Middle frontal gyrus (tissue), 1 donor: ENCODE results near the gene RGS3.

ENCODE experiments used
- DNase-seq: peaks from one replicate; pipeline ENCODE4 v3.0.0-alpha.2; 2015; ENCODE audit warnings: low spot score; ENCODE audit errors: extremely low spot score

RGS3 gene

GRCh38 chr9:113529336-113530009, 65.9 kb downstream of the RGS3 start:
- DNase-seq, result no peak

DNA sequence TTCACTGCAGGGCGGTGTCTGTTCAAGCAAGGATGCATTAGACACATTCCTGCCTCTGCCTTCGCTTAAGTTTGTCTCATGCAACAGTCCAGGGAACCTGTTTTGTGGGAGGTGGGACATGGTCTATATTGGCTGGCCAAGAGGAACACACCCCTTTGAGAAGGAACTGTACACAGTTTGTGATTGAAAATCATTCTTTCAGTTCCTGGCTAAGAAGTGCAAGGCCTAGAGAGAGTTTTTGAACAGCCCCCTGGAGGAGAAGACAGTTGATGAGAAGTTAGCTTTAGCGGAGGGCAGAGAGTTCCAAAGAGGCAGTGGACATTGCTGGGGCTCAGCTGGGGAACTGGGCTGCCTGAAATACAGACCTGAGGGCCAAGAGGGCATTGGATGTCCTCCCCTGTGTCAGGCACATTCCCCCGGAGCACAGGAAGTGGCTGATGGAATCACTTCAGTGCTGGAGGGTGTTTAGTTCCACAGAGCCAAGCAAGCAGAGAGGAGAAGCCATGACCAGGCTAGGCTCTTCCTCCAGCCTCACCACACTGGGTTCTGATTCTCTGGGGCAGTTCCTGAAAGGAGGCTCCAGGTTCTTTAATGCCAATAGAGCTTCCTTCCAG, 66.6 kb downstream of the RGS3 start:
- no peak for DNase-seq

GRCh38 chr9:113530942-113531341, 67.4 kb downstream of the RGS3 start:
- DNase-seq, result no peak

DNA sequence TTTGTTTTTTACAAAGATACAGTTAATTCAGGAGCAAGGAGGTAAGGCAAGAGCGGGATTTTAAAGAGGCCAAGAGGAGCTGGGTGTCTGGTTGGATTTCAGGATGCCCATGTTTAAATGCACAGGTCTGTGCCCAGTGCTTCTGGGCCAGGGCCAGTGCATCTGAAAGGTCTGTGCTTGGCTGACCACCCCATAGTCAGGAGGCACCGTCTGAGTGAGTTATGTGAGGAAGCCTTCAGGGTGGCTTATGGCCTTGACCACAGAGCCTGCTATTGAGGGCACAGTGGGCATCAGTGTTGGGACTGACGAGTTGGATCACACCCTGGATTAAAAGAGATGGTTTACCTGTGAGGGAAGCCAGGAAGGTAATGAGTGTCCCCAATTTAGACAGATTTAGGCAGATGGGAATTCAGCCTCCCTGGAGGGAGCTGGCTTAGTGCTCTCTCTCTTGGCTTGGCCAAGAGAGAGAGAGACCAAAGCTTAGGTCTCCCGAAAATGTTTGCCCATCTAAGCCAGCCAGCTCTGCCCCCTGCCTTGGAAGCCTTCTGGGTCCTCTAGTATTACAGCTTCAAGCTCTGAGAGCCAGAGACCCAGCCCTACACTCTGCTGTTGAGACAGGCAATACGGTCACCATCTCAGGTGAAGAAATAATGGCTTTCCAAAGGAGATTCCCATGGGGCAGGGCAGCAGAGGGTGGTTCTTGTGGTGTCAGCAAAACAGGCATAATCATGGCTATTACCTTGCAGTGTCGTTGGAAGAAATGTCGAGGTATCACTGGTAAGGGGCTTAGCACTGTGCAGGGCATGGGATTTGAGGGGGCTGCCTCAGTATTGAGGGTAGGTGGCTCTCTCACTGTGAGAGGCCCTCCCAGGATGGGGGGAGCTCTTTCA, 68.6 kb downstream of the RGS3 start:
- no peak for DNase-seq

DNA sequence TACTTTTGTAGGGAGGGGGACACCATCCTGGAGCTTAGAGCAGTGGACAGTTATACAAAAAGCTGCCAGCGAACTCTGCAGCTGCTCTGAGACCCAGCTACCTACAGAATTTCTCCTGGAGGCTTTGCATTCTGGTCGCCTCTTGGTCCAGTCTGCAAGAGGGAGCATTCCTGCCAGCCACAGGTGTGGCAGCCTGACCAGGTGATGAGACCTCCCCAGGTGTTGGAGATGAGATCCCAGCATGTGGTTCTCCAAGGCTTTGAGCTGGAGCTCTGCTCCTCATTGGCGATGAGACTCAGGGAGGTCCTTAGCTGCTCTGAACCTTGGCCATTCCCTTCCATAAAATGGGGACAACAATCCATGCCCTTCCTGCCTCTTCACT, 69.3 kb downstream of the RGS3 start:
- DNase-seq, result no peak

DNA sequence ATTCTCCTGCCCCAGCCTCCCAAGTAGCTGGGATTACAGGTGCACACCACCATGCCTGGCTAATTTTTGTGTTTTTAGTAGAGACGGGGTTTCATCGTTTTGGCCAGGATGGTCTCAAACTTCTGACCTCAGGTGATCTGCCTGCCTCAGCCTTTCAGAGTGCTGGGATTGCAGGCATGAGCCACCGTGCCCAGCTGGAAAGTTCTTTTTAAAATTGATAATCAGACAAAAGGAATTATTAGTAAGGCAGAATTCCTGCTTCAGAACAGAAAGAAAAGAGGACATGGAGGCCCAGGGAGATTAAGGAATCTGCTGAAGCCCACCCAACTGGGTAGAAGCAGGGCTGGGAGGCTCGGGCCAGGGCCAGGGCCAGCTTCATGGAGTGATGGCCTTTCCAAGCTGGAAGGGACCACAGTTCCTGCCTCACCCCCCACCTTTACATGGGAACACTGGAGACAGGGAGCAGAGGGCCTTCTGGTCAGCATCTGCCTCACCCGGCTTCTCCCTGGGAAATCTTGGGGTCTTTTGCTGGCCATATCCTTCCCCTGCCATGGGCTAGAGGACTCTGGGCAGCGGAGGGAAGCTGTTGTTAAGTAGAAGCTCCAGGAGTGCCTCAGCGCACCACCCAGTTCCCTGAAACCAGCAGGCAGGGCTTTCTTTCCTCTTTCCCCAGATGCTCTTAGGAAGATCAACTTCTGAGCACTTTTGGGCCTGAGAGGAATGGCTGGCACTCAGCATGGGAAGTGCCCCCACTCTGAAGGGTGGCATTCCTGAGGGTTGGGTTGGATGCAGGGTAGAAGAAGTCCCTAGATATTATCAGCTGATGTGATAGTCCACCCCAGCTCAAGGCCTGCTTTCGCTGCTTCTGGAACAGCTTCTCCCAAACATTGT, 70.1 kb downstream of the RGS3 start:
- DNase-seq, result no peak

GRCh38 chr9:113535756-113536155, 72.2 kb downstream of the RGS3 start:
- no peak for DNase-seq

DNA sequence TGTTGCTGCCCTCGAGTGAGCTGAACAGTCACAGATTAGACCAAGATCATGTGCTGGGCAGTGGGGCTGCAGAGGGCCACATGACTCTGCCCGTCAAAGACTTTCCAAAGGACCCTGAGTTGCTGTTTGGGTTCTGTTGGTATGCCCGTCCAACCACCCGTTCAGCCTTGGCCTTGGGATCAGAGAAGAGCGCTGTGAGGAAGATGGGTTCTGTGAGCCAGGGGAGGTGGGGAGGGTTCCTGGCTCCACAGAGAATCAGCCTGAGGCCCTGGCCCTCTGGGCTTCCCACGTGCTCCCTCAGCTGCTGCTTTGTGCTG, 72.6 kb downstream of the RGS3 start:
- peak; percentile 75 for DNase-seq

DNA sequence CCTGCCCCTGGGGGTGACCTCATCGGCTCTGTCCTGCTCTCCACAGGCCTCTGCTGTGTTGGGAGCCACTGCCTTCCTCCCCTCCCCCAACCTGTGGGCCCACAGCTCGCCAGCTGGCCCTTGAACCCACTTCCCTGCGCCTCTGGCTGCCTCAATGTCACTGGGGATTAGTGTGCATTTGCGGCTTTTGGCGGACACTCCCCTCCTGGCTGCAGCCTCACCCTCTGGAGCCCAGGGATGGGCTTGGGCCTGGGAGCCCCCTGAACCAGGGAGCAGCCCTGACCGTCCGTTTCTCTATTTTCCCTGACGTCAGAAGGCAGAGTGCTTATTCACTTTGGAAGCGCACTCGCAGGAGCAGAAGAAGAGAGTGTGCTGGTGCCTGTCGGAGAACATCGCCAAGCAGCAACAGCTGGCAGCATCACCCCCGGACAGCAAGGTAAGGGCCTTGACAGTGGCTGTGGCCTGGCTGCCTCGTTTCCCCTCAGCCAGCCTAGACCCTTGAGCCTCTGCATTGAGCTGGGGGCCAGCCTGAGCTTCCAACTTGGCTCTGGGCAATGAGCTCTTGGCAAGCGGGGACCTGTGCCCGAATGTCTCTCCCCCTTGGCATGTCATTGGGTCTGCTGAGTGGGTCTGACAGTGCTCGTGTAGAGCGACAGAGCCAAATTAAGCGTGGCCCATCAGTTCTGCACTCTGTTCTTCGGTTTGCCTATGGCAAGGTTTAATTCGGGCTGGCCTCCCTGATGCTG, 73.1 kb downstream of the RGS3 start:
- DNase-seq, result no peak

DNA sequence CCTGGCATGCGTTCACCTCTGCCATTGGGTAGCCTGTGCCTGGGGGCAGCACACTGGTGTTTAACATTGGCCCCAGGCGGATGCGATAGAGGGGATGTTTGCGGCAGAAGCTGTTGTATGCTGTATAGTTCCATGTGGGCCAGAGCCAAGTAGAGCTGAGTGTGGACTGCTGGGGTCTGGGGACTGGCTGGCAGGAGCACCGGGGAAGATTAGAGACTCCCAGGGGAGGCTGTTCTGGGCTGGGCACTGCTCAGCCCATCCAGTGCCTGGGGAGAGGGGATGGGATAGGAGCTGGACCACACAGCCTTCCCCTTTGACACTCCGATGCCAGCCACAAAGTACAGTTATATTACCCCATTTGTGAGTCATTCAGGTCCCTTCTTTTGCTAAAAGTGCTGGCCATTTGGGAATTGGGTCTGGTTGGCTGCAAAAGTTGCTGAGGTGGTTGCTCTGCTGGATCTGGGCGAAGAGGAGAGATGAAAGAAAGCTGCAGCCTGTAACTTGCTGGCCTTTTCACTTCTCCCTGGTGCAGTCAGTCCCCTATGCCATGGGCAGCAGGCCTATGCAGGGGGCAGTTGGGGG, 73.8 kb downstream of the RGS3 start:
- DNase-seq, result no peak

DNA sequence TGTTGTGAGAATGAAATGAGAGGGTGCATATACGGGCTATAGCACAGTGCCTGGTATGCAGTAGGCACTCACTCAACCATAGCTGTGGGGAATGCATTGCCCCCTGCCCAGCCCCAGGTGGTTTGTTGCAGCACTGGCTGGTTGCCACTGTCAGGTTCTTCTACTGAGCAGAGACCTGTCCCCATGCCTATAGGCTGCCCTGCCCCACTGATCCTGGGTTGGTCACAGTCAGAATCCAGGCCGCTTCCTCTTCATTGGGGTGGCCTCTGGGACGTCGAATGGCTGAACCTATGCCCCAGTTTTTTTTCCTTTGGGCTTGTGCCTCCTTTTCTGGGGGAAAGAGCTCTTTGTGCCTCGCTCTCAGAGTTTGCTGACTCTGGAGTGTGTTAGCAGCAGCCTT, 74.6 kb downstream of the RGS3 start:
- DNase-seq, result no peak

GRCh38 chr9:113538701-113539430, 75.3 kb downstream of the RGS3 start:
- DNase-seq, result no peak

GRCh38 chr9:113540466-113540865, 76.9 kb downstream of the RGS3 start:
- DNase-seq, result no peak

DNA sequence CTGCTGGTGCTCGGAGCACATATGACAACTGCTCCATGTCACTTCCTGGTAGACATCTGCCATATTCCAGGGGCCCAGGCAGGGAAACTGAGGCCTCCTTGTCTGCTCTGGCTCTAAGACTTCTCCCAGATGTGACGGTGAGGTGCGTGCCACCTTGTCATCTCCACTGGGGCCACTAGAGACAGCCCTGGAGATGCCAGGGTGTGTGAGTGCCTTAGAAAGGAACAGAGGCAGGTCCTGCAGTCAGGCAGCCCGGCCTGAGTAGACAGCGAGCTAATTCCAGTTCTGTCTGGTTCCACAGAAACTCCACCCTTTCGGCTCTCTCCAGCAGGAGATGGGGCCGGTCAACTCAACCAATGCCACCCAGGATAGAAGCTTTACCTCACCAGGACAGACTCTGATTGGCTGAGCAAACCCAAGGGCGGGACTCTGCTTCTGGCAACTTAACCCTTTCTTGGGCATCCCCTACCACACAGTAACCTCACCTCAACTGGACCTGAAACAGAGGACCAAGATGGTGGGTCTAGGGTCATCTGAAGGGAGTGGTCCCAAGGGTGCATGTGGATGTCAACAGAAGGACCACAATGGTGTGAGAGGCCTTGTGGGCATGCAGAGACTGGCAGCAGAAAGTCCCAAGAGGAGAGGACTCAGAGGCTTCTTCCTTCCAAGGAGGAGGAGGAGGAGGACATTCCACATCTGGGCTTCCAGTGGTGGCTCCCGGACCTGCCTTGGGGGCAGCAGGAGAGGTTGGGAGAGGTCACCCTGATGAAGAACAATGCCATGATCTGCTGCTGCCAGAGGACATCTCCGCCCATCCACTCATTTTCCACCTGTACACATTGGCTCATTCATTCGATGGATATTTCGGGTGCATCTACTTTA, 77.7 kb downstream of the RGS3 start:
- peak; percentile 31 for DNase-seq

GRCh38 chr9:113542006-113542405, 78.5 kb downstream of the RGS3 start:
- no peak for DNase-seq

- DNase-seq, result no peak
Observed at GRCh38 chr9:113542741-113543140, 79.2 kb downstream of the RGS3 start.

DNA sequence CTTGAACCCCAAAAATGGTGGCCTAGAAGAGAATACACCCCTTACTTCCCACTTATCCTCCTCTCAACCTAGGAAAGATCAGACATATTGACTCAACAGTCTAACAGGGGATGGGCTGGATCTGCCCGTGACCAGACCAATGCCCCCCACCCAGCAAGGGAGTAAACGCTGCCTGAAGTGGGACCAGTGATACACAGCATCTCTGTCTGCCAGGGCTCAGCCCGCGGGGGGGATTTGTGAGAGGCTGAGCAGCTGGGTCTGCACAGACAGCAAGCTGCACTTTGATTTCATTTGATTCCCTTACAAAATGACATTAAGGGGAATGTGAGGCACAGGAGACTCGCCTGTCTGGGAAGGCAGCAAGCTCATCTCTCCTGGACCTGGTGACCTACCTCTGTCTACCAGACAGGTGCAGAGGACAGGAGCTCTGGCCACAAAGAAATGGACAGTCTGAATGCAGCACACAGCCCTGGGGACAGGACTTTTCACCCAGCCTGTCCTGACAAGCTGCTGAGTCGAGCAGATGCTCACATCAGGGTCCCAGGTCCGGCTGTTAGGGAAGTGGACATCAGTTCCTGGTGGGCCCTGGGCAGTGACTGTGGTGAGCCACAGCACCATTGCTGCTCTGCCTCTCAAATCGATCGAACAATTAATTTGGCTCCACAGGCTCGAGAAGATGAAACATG, 79.9 kb downstream of the RGS3 start:
- DNase-seq, result no peak

GRCh38 chr9:113543982-113544303, 80.4 kb downstream of the RGS3 start:
- DNase-seq, result no peak
